Esophagus muscularis mucosa (tissue), 3 donors: ENCODE data around the gene TMEM72.

Source experiments
- CTCF ChIP-seq, 3 experiments: fragments of 200-600 bp in 2 of 3; fragments of 450-650 bp in 1 of 3; sonication (generic) in 2 of 3; IDR thresholded peaks; one replicate each; pipeline ENCODE4 v1.5.1; 2017 to 2019; ENCODE audit warnings: antibody characterized with exemption in 3 of 3, mild to moderate bottlenecking in 2 of 3, moderate library complexity in 1 of 3
- POLR2A ChIP-seq: fragments of 450-650 bp; IDR thresholded peaks from one replicate; pipeline ENCODE4 v1.6.1; 2017; ENCODE audit warnings: antibody characterized with exemption, moderate library complexity, mild to moderate bottlenecking, low read depth

- TF ChIP-seq CTCF (IDR thresholded peaks at IDR 0.05) (no peak), POLR2A (no peak)
Observed at GRCh38 chr10:44864051-44864450, 47.1 kb upstream of the TMEM72 start.
